Cerebellar nuclear complex (tissue), 1 donor: Measurements from ENCODE around the gene ATRAID.
"Not testable (repeated sequence)": the region's sequence is repeated elsewhere in the genome, so short reads cannot be mapped to it uniquely, and the experiment has no call there.

Experiments used
- DNase-seq, 2 experiments: peaks; one replicate each; lab custom pipeline; 2025; lab: John Stamatoyannopoulos, UW

Gene ATRAID

GRCh38 chr2:27211943-27212625, at the start of gene ATRAID, which contains the start of gene SLC5A6:
Gene ATRAID (plus strand): TSS chr2:27212041. CDS start chr2:27212369, 328 bp downstream.
Gene SLC5A6 (minus strand): TSS chr2:27212268. CDS start chr2:27207650, 4,618 bp downstream.
- DNase-seq = peak in 1 of 2 experiments; percentile 37

GRCh38 chr2:27162151-27163121, 49.4 kb upstream of the ATRAID start:
- DNase-seq = no peak

GRCh38 chr2:27164960-27165763, 46.7 kb upstream of the ATRAID start:
- DNase-seq = no peak

GRCh38 chr2:27170581-27171337, 41.1 kb upstream of the ATRAID start:
- no peak for DNase-seq

- DNase-seq = no peak
Observed at GRCh38 chr2:27171351-27171848, 40.4 kb upstream of the ATRAID start.

GRCh38 chr2:27174638-27175037, 37.2 kb upstream of the ATRAID start:
- no peak for DNase-seq

GRCh38 chr2:27175330-27175729, 36.5 kb upstream of the ATRAID start:
- no peak for DNase-seq

GRCh38 chr2:27175781-27176180, 36.1 kb upstream of the ATRAID start:
- DNase-seq = not testable (repeated sequence)

- DNase-seq = no peak
Observed at GRCh38 chr2:27177441-27178351, 34.1 kb upstream of the ATRAID start.

GRCh38 chr2:27178469-27178868, 33.4 kb upstream of the ATRAID start:
- no peak for DNase-seq

GRCh38 chr2:27179344-27180000, 32.4 kb upstream of the ATRAID start:
- no peak for DNase-seq

- DNase-seq = no peak
Observed at GRCh38 chr2:27182346-27182745, 29.5 kb upstream of the ATRAID start.

- no peak for DNase-seq
Observed at GRCh38 chr2:27184115-27184514, 27.7 kb upstream of the ATRAID start.

- DNase-seq = no peak
Observed at GRCh38 chr2:27185331-27186026, 26.4 kb upstream of the ATRAID start.

- no peak for DNase-seq
Observed at GRCh38 chr2:27186613-27187345, 25.1 kb upstream of the ATRAID start.

GRCh38 chr2:27189989-27190388, 21.9 kb upstream of the ATRAID start:
- DNase-seq = no peak

GRCh38 chr2:27191070-27191829, 20.6 kb upstream of the ATRAID start:
- DNase-seq = peak in 1 of 2 experiments; percentile 3
